ENCODE measurements around the gene B9D2.
A peak's percentile ranks its signal among the peaks of the same experiment; 100 is the strongest.
"Not testable (repeated sequence)": the region's sequence is repeated elsewhere in the genome, so short reads cannot be mapped to it uniquely, and the experiment has no call there.

B9D2 gene

DNA sequence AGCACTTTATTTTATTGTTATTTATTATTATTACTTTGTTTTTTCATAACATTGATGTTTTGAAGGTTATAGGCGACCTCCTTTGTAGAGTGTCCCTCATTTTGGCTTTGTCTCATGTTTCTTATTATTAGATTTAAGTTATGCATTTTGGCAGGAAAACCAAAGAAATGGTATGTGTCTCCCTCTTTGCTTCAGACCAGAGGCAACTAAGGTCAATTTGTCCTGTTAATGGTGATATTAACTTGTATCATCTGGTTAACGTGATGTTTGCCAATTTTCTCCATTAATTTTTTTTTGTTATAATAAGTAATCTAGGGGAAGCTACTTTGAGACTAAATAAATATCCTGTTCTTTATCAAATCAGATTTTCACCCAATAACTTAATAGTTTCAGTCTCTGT, 8.6 kb upstream of the B9D2 start:
- Histone ChIP-seq H3K36me3 (ENCODE audit: control insufficient read depth, insufficient read depth, low read length) (no peaks in the 10 kb centered on the region), H3K4me3 (replicated peaks; ENCODE audit: low read depth, low read length) (no peak overlapping the region), H3K27me3 (replicated peaks; ENCODE audit: control insufficient read depth, insufficient read depth, low read length) (no peaks in the 10 kb centered on the region)
- DNase-seq (ENCODE audit: extremely low read depth, insufficient read length): no peak
- TF ChIP-seq, protein P1, sequence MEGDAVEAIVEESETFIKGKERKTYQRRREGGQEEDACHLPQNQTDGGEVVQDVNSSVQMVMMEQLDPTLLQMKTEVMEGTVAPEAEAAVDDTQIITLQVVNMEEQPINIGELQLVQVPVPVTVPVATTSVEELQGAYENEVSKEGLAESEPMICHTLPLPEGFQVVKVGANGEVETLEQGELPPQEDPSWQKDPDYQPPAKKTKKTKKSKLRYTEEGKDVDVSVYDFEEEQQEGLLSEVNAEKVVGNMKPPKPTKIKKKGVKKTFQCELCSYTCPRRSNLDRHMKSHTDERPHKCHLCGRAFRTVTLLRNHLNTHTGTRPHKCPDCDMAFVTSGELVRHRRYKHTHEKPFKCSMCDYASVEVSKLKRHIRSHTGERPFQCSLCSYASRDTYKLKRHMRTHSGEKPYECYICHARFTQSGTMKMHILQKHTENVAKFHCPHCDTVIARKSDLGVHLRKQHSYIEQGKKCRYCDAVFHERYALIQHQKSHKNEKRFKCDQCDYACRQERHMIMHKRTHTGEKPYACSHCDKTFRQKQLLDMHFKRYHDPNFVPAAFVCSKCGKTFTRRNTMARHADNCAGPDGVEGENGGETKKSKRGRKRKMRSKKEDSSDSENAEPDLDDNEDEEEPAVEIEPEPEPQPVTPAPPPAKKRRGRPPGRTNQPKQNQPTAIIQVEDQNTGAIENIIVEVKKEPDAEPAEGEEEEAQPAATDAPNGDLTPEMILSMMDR (IDR thresholded peaks at IDR 0.05; ENCODE audit: insufficient read depth, low read length, poor library complexity, severe bottlenecking): no peak

- DNase-seq (ENCODE audit: extremely low read depth, insufficient read length): no peak
- TF ChIP-seq, protein P1 (IDR thresholded peaks at IDR 0.05; ENCODE audit: insufficient read depth, low read length, poor library complexity, severe bottlenecking): no peak
- H3K27me3 ChIP-seq (replicated peaks; ENCODE audit: control insufficient read depth, insufficient read depth, low read length): no peaks in the 10 kb centered on the region
- H3K36me3 ChIP-seq (ENCODE audit: control insufficient read depth, insufficient read depth, low read length): no peaks in the 10 kb centered on the region
- no peak overlapping the region for H3K4me3 ChIP-seq (replicated peaks; ENCODE audit: low read depth, low read length)
Observed at GRCh38 chr19:41371541-41371940, 7.6 kb upstream of the B9D2 start.

DNA sequence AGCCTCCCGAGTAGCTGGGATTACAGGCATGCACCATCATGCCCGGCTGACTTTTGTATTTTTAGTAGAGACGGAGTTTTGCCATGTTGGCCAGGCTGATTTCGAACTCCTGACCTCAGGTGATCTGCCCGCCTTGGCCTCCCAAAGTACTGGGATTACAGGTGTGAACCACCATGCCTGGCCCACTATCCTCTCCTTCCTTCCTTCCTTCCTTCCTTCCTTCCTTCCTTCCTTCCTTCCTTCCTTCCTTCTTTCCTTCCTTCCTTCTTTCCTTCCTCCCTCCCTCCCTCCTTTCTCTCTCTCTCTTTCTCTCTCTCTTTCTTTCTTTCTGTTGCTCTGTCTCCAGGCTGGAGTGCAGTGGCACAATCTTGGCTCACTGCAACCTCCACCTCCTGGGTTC, 7.2 kb upstream of the B9D2 start:
- H3K4me3 ChIP-seq (replicated peaks; ENCODE audit: low read depth, low read length); DNase-seq (ENCODE audit: extremely low read depth, insufficient read length); H3K36me3 ChIP-seq (ENCODE audit: control insufficient read depth, insufficient read depth, low read length); H3K27me3 ChIP-seq (replicated peaks; ENCODE audit: control insufficient read depth, insufficient read depth, low read length): not testable (repeated sequence)

- TF ChIP-seq, protein P1 (IDR thresholded peaks at IDR 0.05; ENCODE audit: insufficient read depth, low read length, poor library complexity, severe bottlenecking): no peak
- no peaks in the 10 kb centered on the region for H3K27me3 ChIP-seq (replicated peaks; ENCODE audit: control insufficient read depth, insufficient read depth, low read length)
- no peaks in the 10 kb centered on the region for H3K36me3 ChIP-seq (ENCODE audit: control insufficient read depth, insufficient read depth, low read length)
- H3K4me3 ChIP-seq (replicated peaks; ENCODE audit: low read depth, low read length): no peak overlapping the region
- DNase-seq (ENCODE audit: extremely low read depth, insufficient read length): no peak
Observed at GRCh38 chr19:41369769-41370168, 5.8 kb upstream of the B9D2 start.

DNA sequence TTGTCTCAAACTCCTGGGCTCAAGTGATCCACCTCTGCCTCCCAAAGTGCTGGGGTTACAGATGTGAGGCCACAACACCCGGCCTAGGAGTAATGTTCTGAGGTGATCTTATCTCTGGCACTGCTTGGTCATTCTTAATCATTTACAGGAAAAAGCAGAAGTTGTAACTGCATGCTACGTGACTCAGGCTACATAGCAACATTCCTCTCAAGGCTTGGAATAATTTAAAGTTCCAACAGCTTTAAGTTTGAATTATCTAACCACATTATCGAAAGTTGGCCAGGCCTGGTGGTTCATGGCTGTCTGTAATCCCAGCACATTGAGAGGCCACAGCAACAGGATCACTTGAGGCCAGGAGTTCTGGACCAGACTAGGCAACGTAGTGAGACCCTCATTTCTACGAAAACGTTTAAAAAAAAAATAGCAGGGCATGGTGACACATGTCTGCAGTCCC, 3.9 kb upstream of the B9D2 start:
- DNase-seq (ENCODE audit: extremely low read depth, insufficient read length): no peak
- TF ChIP-seq, protein P1 (IDR thresholded peaks at IDR 0.05; ENCODE audit: insufficient read depth, low read length, poor library complexity, severe bottlenecking): no peak
- Histone ChIP-seq H3K36me3 (ENCODE audit: control insufficient read depth, insufficient read depth, low read length) (no peaks in the 10 kb centered on the region), H3K27me3 (replicated peaks; ENCODE audit: control insufficient read depth, insufficient read depth, low read length) (no peaks in the 10 kb centered on the region), H3K4me3 (replicated peaks; ENCODE audit: low read depth, low read length) (no peak overlapping the region)

- H3K36me3 ChIP-seq (ENCODE audit: control insufficient read depth, insufficient read depth, low read length): no peaks in the 10 kb centered on the region
- TF ChIP-seq, protein P1 (IDR thresholded peaks at IDR 0.05; ENCODE audit: insufficient read depth, low read length, poor library complexity, severe bottlenecking): peak; percentile 54
- H3K27me3 ChIP-seq (replicated peaks; ENCODE audit: control insufficient read depth, insufficient read depth, low read length): no peaks in the 10 kb centered on the region
- DNase-seq (ENCODE audit: extremely low read depth, insufficient read length): no peak
- no peak overlapping the region for H3K4me3 ChIP-seq (replicated peaks; ENCODE audit: low read depth, low read length)
Observed at GRCh38 chr19:41366089-41366488, 2.1 kb upstream of the B9D2 start.

All from GM06990 (cell line).